Cortex of kidney (tissue), 1 donor: ENCODE data around the gene PDPN.

ENCODE experiments used
- DNase-seq: peaks from one replicate; lab custom pipeline; 2025; lab: John Stamatoyannopoulos, UW

PDPN gene

DNA sequence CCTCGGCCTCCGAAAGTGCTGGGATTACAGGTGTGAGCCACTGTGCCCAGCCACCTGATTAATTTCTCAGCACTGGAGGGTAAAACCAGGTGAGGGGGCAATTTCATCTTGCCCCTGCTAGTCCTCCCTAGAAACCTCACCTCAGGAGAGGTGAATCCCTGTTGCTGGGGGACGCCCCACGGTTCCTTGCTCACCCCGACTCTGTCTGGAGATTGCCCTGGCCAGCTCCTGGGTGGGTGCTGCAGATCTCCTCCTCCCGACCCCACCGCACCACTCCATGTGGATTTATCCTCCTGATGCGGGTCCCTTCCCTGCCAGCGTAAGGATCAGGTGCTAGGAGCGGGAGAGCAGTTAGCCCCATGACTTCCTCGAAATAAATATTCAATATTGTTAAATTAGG lies 34.9 kb downstream of the PDPN start:
- no peak for DNase-seq

GRCh38 chr1:13619909-13620308 lies 36.3 kb downstream of the PDPN start:
- no peak for DNase-seq

GRCh38 chr1:13620825-13621224 lies 37.2 kb downstream of the PDPN start:
- DNase-seq = no peak

GRCh38 chr1:13622446-13622845 lies 38.8 kb downstream of the PDPN start:
- DNase-seq = no peak

- DNase-seq = no peak
Observed at GRCh38 chr1:13623021-13623637, 39.5 kb downstream of the PDPN start.

- DNase-seq = no peak
Observed at GRCh38 chr1:13624526-13624925, 40.9 kb downstream of the PDPN start.

DNA sequence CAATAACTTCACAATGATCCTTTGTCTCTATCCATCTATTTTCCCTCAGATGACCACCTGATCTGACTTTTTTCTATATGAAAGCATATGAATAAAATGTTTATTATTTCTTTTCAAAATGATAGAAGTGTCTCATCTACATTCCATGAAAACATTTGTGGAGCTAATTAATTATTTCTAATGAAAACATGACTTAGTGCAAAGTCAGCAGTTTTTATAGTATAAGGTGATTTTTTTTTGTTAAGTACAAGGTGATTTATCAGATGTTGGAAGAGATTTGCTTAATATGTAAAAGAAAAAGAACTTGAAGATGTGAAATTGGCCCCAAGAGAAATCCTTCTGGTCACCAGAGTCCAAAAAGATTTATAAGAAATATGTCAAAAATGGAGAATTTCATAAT lies 43.5 kb downstream of the PDPN start:
- no peak for DNase-seq

DNA sequence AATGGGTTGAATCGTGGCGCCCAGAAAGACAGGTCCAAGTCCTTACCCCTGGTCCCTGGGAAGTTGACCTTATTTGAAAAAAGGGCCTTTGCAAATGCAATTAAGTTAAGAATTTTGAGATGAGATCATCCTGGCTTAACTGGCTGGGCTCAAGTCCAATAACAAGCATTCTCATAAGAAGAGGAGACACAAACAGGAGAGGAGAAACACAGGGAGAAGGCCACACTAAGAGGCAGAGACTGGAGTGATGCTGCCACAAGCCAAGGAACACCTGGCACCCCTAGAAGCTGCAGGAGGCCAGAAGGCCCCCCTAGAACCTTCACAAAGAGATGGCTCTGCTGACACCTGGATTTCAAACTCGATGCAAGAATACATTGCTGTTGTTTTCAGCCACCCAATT lies 44.6 kb downstream of the PDPN start:
- no peak for DNase-seq

DNA sequence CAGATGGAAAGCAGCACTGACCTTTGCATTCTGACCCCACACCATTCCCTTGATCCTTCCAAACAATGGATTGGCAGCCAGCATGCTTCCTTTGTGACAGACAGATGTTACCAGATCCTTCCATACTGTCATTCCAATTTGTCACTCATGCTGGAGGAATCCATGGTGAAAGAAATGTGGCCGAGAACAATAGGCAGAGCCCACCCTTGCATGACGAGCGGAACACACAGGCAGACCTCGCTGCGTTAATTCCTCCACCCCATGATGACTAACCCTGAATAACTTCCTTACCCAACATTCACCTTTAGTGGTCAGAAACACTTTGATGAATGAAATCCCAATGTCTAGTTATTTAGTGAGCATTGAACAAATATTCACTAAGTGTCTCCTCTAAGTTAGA lies 45.1 kb downstream of the PDPN start:
- DNase-seq = no peak

- no peak for DNase-seq
Observed at GRCh38 chr1:13642306-13643004, 58.8 kb downstream of the PDPN start.

DNA sequence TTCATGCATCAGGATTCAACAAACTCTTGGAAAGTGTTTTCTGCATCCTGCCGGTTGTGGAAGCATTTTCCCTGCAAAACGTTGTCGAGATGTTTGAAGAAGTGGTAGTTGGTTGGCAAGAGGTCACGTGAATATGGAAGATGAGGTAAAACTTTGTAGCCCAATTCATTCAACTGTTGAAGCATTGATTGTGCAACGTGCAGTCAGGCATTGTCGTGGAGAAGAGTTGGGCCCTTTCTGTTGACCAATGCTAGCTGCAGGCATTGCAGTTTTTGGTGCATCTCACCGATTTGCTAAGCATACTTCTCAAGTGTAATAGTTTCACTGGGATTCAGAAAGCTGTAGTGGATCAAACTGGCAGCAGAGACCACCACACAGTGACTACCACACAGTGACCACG lies 59.4 kb downstream of the PDPN start:
- no peak for DNase-seq

DNA sequence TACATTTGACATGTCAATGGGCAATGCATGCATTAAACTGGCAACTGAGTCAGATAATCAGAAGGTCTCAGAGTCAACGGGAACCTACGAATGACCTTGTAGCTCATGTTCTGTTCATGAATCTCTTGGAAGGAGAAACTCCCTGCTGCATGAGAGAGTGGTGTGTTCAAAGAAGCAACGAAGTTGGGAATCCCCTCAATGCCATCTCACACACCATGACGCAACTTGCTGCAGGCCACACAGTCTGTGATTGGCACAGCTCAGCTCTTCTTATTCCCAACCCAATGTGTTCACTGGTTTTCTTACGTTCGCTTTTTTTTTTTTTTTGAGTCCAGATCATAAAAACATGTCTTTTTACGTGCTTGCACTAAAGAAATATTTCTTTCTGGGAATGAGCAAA lies 62.9 kb downstream of the PDPN start:
- no peak for DNase-seq

DNA sequence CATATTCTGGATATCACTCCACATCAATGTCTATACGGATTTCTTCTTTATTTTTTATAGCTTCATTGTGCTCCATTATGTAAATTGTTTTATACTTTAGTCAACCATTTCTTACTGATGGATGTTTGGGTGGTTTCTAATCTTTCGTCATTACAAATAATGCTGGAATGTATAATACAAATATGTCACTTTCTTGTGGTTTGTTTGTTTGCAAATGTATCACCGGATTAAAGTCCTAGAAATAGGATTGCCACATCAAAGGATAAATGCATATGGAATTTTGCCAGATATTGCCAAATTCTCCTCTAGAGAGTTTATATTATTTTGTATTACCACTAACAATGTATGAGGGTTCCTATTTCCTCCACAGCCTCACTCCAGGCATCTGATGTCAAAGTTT lies 67.6 kb downstream of the PDPN start:
- DNase-seq = no peak

DNA sequence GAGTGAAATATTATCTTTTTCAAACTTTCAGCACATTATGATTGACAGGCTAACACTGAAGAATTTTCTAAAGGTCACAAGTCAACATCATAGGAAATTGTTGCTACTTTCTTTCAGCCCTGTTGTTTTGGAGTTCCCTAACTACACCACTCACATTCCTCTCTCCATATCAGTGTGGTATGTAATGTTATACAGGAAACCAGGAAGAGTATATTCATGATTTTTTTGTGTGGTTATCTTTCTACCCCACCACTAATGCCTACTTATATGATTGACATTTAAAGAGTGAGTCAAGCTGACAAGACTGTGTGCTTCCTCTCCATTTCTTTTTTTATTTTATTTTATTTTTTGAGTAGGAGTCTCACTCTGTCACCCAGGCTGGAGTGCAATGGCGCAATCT lies 68.6 kb downstream of the PDPN start:
- DNase-seq = no peak

GRCh38 chr1:13661539-13661938 lies 77.9 kb downstream of the PDPN start:
- DNase-seq = no peak

GRCh38 chr1:13662493-13662892 lies 78.9 kb downstream of the PDPN start:
- DNase-seq = no peak

GRCh38 chr1:13663969-13664368 lies 80.3 kb downstream of the PDPN start:
- no peak for DNase-seq

- DNase-seq = no peak
Observed at GRCh38 chr1:13664451-13664850, 80.8 kb downstream of the PDPN start.

- DNase-seq = no peak
Observed at GRCh38 chr1:13666317-13666716, 82.7 kb downstream of the PDPN start.
